ENCODE results near the gene ASB18.
"Not testable (repeated sequence)": the region's sequence is repeated elsewhere in the genome, so short reads cannot be mapped to it uniquely, and the experiment has no call there.

ASB18 gene

GRCh38 chr2:236293241-236293810, 29.1 kb upstream of the ASB18 start:
- Mint-ChIP-seq H3K4me1 (no peaks in the 10 kb centered on the region), H3K27ac (no peak overlapping the region), H3K4me3 (no peak overlapping the region), H3K27me3 (peaks cover 8% of the 10 kb centered on the region), H3K36me3 (no peaks in the 10 kb centered on the region), H3K9me3 (peaks cover 3% of the 10 kb centered on the region)
- DNase-seq (ENCODE audit: low spot score in 2 of 2) = no peak
- ATAC-seq (ENCODE audit: low read depth) = no peak

- H3K4me1 Mint-ChIP-seq = no peaks in the 10 kb centered on the region
- no peaks in the 10 kb centered on the region for H3K36me3 Mint-ChIP-seq
- no peak for ATAC-seq (ENCODE audit: low read depth)
- DNase-seq (ENCODE audit: low spot score in 2 of 2) = no peak
- H3K9me3 Mint-ChIP-seq = peaks cover 7% of the 10 kb centered on the region
- peaks cover 8% of the 10 kb centered on the region for H3K27me3 Mint-ChIP-seq
- no peak overlapping the region for H3K4me3 Mint-ChIP-seq
- no peak overlapping the region for H3K27ac Mint-ChIP-seq
Observed at GRCh38 chr2:236291911-236292310, 27.7 kb upstream of the ASB18 start.

- Mint-ChIP-seq H3K4me3 (no peak overlapping the region), H3K4me1 (no peaks in the 10 kb centered on the region), H3K9me3 (peaks cover 7% of the 10 kb centered on the region), H3K27me3 (peaks cover 8% of the 10 kb centered on the region), H3K36me3 (no peaks in the 10 kb centered on the region), H3K27ac (no peak overlapping the region)
- DNase-seq (ENCODE audit: low spot score in 2 of 2) (no peak), ATAC-seq (ENCODE audit: low read depth) (no peak)
Observed at GRCh38 chr2:236291476-236291875, 27.3 kb upstream of the ASB18 start.

- ATAC-seq (ENCODE audit: low read depth) = no peak
- no peaks in the 10 kb centered on the region for H3K36me3 Mint-ChIP-seq
- peaks cover 8% of the 10 kb centered on the region for H3K27me3 Mint-ChIP-seq
- no peak overlapping the region for H3K4me3 Mint-ChIP-seq
- peaks cover 7% of the 10 kb centered on the region for H3K9me3 Mint-ChIP-seq
- H3K4me1 Mint-ChIP-seq = no peaks in the 10 kb centered on the region
- no peak overlapping the region for H3K27ac Mint-ChIP-seq
- no peak for DNase-seq (ENCODE audit: low spot score in 2 of 2)
Observed at GRCh38 chr2:236290742-236291425, 26.7 kb upstream of the ASB18 start.

- no peaks in the 10 kb centered on the region for H3K4me1 Mint-ChIP-seq
- H3K27ac Mint-ChIP-seq = no peak overlapping the region
- no peaks in the 10 kb centered on the region for H3K36me3 Mint-ChIP-seq
- no peak for ATAC-seq (ENCODE audit: low read depth)
- no peak for DNase-seq (ENCODE audit: low spot score in 2 of 2)
- peaks cover 8% of the 10 kb centered on the region for H3K27me3 Mint-ChIP-seq
- peaks cover 7% of the 10 kb centered on the region for H3K9me3 Mint-ChIP-seq
- no peak overlapping the region for H3K4me3 Mint-ChIP-seq
Observed at GRCh38 chr2:236289766-236290462, 25.7 kb upstream of the ASB18 start.

- ATAC-seq (ENCODE audit: low read depth); H3K27me3 Mint-ChIP-seq; H3K36me3 Mint-ChIP-seq; H3K9me3 Mint-ChIP-seq; H3K27ac Mint-ChIP-seq; H3K4me1 Mint-ChIP-seq; H3K4me3 Mint-ChIP-seq; DNase-seq (ENCODE audit: low spot score in 2 of 2): not testable (repeated sequence)
Observed at GRCh38 chr2:236288373-236288772, 24.2 kb upstream of the ASB18 start.

GRCh38 chr2:236287656-236288055, 23.4 kb upstream of the ASB18 start:
- H3K9me3 Mint-ChIP-seq = peaks cover 7% of the 10 kb centered on the region
- H3K27me3 Mint-ChIP-seq = peaks cover 8% of the 10 kb centered on the region
- ATAC-seq (ENCODE audit: low read depth) = no peak
- H3K27ac Mint-ChIP-seq = no peak overlapping the region
- H3K36me3 Mint-ChIP-seq = no peaks in the 10 kb centered on the region
- no peaks in the 10 kb centered on the region for H3K4me1 Mint-ChIP-seq
- DNase-seq (ENCODE audit: low spot score in 2 of 2) = no peak
- no peak overlapping the region for H3K4me3 Mint-ChIP-seq

- DNase-seq (ENCODE audit: low spot score in 2 of 2) (no peak), ATAC-seq (ENCODE audit: low read depth) (no peak)
- H3K27me3 Mint-ChIP-seq = peaks cover 8% of the 10 kb centered on the region
Observed at GRCh38 chr2:236286873-236287545, 22.8 kb upstream of the ASB18 start.

GRCh38 chr2:236284208-236284607, 20.0 kb upstream of the ASB18 start:
- H3K4me3 Mint-ChIP-seq = no peak overlapping the region
- no peak overlapping the region for H3K27ac Mint-ChIP-seq
- DNase-seq (ENCODE audit: low spot score in 2 of 2) = no peak
- peaks cover 3% of the 10 kb centered on the region for H3K27me3 Mint-ChIP-seq
- no peak for ATAC-seq (ENCODE audit: low read depth)
- H3K9me3 Mint-ChIP-seq = peaks cover 20% of the 10 kb centered on the region
- H3K4me1 Mint-ChIP-seq = no peaks in the 10 kb centered on the region
- H3K36me3 Mint-ChIP-seq = no peaks in the 10 kb centered on the region

More at GRCh38 chr2:236286873-236287545, 22.8 kb upstream of the ASB18 start:
- Mint-ChIP-seq H3K4me1 (no peaks in the 10 kb centered on the region), H3K4me3 (no peak overlapping the region), H3K9me3 (peaks cover 14% of the 10 kb centered on the region), H3K36me3 (no peaks in the 10 kb centered on the region), H3K27ac (no peak overlapping the region)

GRCh38 chr2:236282406-236282805, 18.2 kb upstream of the ASB18 start:
- no peaks in the 10 kb centered on the region for H3K27me3 Mint-ChIP-seq
- H3K4me1 Mint-ChIP-seq = no peaks in the 10 kb centered on the region
- ATAC-seq (ENCODE audit: low read depth) = no peak
- peaks cover 13% of the 10 kb centered on the region for H3K9me3 Mint-ChIP-seq
- H3K36me3 Mint-ChIP-seq = no peaks in the 10 kb centered on the region
- no peak overlapping the region for H3K27ac Mint-ChIP-seq
- no peak for DNase-seq (ENCODE audit: low spot score in 2 of 2)
- H3K4me3 Mint-ChIP-seq = no peak overlapping the region

GRCh38 chr2:236281423-236281822, 17.2 kb upstream of the ASB18 start:
- H3K4me1 Mint-ChIP-seq = no peaks in the 10 kb centered on the region
- ATAC-seq (ENCODE audit: low read depth) = no peak

GRCh38 chr2:236273126-236273525, 8.9 kb upstream of the ASB18 start:
- no peaks in the 10 kb centered on the region for H3K4me1 Mint-ChIP-seq
- no peak for ATAC-seq (ENCODE audit: low read depth)

More at GRCh38 chr2:236281423-236281822, 17.2 kb upstream of the ASB18 start:
- DNase-seq (ENCODE audit: low spot score in 2 of 2) = no peak
- no peak overlapping the region for H3K4me3 Mint-ChIP-seq
- H3K27me3 Mint-ChIP-seq = no peaks in the 10 kb centered on the region
- no peak overlapping the region for H3K27ac Mint-ChIP-seq
- peaks cover 13% of the 10 kb centered on the region for H3K9me3 Mint-ChIP-seq
- H3K36me3 Mint-ChIP-seq = no peaks in the 10 kb centered on the region

GRCh38 chr2:236271851-236272250, 7.6 kb upstream of the ASB18 start:
- no peak for ATAC-seq (ENCODE audit: low read depth)
- Mint-ChIP-seq H3K9me3 (peaks cover 3% of the 10 kb centered on the region), H3K27ac (no peak overlapping the region), H3K36me3 (no peaks in the 10 kb centered on the region), H3K4me3 (no peak overlapping the region), H3K27me3 (peaks cover 7% of the 10 kb centered on the region), H3K4me1 (no peaks in the 10 kb centered on the region)
- no peak for DNase-seq (ENCODE audit: low spot score in 2 of 2)

More at GRCh38 chr2:236273126-236273525, 8.9 kb upstream of the ASB18 start:
- Mint-ChIP-seq H3K27me3 (peaks cover 7% of the 10 kb centered on the region), H3K9me3 (peaks cover 3% of the 10 kb centered on the region), H3K4me3 (no peak overlapping the region), H3K27ac (no peak overlapping the region), H3K36me3 (no peaks in the 10 kb centered on the region)
- DNase-seq (ENCODE audit: low spot score in 2 of 2) = no peak

GRCh38 chr2:236269876-236270275, 5.7 kb upstream of the ASB18 start:
- not testable (repeated sequence) for H3K36me3 Mint-ChIP-seq; H3K27me3 Mint-ChIP-seq; H3K4me3 Mint-ChIP-seq; H3K4me1 Mint-ChIP-seq; H3K9me3 Mint-ChIP-seq; DNase-seq (ENCODE audit: low spot score in 2 of 2); H3K27ac Mint-ChIP-seq; ATAC-seq (ENCODE audit: low read depth)

All from memory B cell (primary cell).